HG03442 (cell line): Measurements from ENCODE around the gene NR2F1.

ENCODE experiments used
- ATAC-seq: cut with Tn5 transposase; IDR thresholded peaks from one replicate; pipeline ENCODE4 v1.9.1; 2021; ENCODE audit warnings: mild to moderate bottlenecking, moderate library complexity; ENCODE audit not compliant: unreplicated experiment

The NR2F1 gene

GRCh38 chr5:93603793-93604643 is 21.0 kb downstream of the NR2F1 start:
- no peak for ATAC-seq

DNA sequence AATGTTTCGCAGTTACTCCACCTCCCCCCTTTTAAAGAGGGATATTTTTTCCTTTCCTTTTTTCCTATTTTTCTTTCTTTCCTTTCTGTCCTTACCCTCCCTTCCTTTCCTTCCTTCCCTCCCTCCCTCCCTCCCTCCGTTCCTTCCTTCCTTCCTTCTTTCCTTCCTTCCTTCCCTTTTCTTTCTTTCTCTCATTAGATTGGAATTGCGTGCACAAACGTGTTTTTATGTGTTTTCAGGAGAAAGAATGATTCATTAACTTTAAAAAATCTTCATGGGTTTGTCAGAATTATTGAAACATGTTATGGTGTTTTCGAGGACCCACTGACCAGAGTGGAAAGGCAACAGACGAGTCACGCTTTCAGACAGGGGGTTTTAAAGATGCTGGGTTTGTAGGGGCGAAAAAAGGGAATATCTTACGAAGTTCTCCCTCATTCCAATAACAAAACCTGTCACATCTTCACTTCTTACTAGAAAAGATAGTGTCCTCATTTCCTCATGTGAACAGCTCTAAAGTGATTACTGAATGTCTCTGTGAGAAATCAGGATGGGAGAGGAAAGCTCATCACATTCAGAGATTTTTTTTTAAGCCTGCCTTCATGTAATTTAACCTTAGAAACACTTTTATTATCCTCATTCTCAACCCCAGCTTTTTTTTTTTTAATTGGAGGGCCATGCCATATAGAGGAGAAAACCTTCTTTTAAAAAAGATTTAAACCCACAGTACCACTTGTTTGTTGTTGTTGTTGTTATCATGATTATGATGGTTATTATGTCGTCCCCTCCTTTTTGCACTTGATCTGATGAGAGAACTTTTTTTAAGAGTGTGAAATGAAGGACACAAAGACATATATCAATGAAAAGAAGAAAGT is 21.9 kb downstream of the NR2F1 start:
- ATAC-seq, result no peak

GRCh38 chr5:93606382-93606752 is 23.3 kb downstream of the NR2F1 start:
- ATAC-seq, result no peak

GRCh38 chr5:93607367-93608258 is 24.6 kb downstream of the NR2F1 start:
- peak; percentile 83 for ATAC-seq

DNA sequence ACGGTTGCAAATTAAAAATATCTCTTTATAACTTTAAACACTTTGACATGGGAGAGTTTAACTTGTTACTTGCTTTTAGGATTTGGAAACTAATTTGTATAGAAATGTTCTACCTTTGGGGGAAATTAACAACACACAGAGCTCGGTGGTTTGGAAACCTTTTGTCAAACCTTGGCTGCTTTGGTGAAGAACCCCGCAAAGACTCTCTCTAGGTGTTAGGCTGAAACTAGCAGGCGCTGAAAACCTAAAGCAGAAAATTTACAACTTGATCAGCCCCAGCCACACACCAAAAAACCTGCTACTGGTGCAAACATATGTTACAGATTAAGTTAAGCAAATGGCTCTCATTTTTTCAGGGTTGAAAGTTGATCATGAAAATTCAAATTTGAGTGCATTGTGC is 25.8 kb downstream of the NR2F1 start:
- no peak for ATAC-seq

DNA sequence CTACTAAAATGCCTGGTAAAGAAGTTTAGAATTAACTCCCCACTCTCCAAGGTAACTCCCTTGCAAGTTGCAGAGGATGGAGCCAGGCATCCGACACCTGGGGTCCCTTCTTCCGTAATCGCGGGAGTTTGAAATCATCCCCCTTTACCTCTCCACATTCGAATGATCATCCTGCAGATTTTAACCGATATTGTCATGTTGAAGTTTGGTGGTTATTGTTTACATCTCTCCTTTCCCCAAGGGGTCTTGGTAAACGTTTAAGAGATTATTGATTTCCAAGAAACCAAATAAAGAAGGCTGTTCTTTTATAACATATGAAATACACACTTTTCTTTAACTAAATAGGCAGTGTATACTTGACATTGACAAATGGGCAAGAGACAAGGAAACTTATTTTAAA is 26.7 kb downstream of the NR2F1 start:
- no peak for ATAC-seq

DNA sequence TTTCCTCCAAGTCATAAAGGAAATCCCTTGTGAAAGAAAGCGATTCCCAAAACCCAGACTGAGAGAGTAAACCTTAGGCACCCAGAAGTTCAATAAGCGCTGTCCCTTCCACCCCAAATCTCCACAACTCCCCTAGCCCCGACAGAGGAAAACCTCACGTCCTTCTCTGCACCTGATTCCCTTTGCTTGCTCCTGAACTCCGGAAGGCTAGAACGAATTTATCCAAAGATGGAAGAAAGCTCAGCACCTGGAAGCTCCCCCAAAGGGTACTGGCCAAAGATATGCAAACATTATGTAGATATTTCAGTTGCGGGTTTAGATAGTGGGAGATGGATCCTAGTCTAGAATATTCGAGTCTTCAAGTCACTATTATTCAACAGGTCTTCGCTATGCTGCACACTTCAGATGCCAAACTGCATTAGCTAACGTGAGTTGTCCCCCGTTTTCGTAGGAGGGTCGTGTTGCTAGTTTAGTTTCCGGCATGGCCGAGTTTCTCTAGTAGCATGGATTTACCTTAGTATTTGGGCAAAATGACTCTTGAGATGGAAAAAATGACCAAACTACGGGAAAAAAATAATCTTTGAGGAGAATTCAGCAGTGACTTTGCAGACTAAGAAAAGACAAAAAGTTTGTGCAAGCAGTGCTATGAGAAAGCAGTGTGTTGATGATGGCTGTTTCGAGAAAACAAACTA is 27.7 kb downstream of the NR2F1 start:
- no peak for ATAC-seq

DNA sequence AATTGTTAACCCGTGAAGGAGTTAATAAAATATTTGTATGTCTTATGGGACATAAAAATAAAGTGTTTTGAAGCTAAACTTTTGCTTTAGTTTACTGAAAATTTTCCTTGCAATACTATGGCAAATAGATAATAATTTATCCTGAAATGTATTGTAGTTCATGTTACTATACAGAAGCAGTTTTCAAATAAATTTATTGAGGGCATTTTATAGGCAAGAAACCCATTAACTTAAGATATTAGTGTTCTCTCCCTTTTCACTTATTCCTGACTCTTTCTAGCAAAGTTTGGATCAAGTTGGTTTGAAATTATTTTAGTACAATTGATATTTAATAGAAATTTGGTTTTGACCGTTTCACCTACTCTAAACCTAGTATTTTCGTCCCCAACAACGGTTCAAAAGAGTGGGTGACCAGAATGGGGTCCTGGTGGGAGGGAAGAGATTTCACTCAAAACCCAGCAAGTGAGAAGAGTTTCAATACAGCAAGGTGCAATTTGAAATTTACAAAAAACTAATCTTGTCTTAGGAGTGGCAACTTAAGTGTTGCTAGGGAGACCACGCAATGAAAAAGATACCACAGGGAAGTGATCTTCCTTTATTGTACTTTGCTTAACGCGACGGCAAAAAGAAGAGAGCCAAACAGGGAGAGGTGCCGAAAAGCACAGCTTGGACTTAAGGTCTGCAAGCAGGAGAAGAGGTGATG is 28.4 kb downstream of the NR2F1 start:
- ATAC-seq, result no peak

GRCh38 chr5:93611976-93612854 is 29.2 kb downstream of the NR2F1 start:
- ATAC-seq, result no peak

DNA sequence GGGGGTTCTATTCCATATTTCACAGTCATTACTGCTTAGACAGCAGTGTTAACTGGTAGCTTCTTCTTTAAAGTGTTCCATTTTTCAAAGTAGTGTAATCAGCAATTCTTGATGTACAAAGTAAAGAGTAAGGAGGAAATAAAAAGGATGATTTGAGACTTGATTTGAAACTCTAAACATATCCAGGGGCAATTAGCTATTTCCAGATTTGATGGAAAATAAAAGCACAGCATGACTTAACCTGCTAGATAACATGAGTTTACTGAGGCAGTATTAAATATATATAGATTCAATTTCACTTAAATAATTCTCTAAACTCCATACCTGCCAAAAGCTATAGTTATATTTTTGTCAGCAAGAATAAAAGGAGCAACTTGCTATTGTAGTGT is 29.8 kb downstream of the NR2F1 start:
- ATAC-seq, result no peak

DNA sequence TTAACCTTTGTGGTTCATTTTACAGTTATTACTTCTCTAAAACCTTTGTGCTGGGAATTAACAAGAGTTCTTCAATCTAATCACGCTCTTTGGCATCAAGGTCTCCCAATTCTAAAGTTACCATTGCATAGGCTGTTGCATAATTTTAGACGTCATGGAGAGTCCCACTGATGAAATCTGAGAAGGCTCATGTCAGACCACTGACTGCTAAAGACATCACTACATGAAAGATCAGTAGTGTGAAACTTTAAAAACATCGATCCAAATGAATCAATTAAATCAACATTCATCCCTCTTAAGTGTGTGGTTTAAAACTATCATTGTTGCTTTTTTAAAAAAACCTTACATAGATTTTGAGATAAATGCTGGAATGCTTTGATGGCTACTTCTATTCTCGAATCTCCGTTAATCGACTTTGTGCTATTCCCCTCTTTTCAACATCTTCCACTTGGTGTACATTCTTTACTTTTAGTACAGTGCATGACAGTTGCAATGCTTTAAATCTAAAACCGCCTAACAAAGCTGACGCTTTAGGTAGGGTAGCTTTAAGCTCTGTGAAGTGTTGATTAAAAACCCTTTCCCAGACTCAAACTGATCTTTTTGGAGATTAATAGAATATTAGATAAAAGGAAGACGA is 33.6 kb downstream of the NR2F1 start:
- no peak for ATAC-seq

GRCh38 chr5:93620487-93621326 is 37.7 kb downstream of the NR2F1 start:
- ATAC-seq, result peak; percentile 96

DNA sequence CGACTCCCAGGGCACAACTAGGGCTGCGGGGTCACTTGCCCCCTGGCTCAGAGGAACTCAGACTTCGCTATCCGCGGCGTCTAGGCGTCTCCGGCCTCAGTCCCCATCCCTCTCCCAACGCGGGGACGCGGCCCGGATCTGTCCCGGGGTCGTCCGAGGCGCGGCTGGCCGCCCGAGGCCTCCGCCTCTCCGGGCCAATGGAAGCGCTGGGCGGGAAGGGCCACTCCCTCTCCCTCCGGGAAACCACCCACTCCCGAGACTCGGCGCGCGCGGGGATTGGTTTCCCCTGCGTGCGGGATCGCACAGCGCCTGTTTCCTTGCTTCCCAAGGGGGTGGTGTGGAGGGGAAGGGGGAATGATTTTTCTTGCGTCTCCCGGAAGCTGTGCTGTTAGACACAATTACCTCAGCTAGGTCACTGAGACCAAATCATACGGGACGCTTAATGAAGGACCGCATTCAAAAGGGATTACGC is 38.3 kb downstream of the NR2F1 start:
- peak; percentile 22 for ATAC-seq

GRCh38 chr5:93622240-93622885 is 39.3 kb downstream of the NR2F1 start:
- no peak for ATAC-seq

- ATAC-seq, result no peak
Observed at GRCh38 chr5:93623153-93623552, 40.1 kb downstream of the NR2F1 start.

DNA sequence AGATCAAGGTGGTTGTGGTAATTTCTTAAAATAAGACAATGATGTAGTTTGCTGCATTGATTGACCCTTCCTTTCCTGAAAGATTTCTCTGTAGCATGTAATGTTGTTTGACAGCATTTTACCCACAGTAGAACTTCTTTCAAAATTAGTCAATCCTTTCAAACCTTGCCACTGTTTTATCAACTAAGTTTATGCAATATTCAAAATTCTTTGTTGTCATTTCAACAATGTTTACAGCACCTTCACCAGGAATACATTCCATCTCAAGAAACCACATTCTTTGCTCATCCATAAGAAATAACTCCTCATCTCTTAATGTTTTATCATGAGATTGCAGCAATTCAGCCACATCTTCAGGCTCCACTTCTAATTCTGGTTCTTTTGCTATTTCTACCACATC is 43.8 kb downstream of the NR2F1 start:
- no peak for ATAC-seq

GRCh38 chr5:93632327-93632726 is 49.3 kb downstream of the NR2F1 start:
- no peak for ATAC-seq
